ENCODE data around the gene B4GALNT3. TPM values are rescaled to one million over a fixed set of nuclear protein-coding genes. Genes with fewer than 3 reads are reported as not detected.

The B4GALNT3 gene
- total RNA-seq, 2 experiments from 2014 or later, result 3.4 to 5.4 TPM

DNA sequence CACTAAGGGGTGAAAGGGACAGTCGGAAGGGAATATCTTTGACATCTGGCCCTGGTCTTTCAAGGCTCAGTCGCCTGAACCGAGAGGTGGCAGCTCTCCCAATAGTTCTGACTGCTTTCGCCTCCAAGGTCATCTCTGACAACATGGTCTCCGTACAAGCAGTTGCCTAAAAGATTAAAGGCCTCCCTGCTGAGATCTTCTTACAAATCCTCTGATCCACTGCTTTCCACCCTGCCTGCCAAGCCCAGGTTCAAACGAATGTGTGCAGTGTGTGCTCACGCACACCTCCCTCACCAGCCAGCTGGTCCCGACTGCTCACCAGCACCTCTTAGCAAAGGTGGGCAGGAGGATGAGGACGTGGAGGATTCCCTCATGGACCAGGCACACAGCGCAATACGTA lies 10.4 kb downstream of the B4GALNT3 start:
- Histone ChIP-seq H3K27ac (ENCODE audit: low read depth, low read length, poor library complexity, severe bottlenecking) (no peak overlapping the region), H3K9me2 (ENCODE audit: insufficient read depth, low read length) (no peaks in the 10 kb centered on the region), H4K20me1 (ENCODE audit: insufficient read depth, low read length) (no peaks in the 10 kb centered on the region), H3K36me3 (ENCODE audit: insufficient read depth, low read length) (no peaks in the 10 kb centered on the region), H2AFZ (ENCODE audit: low read length) (no peak overlapping the region), H3K4me2 (ENCODE audit: low read length) (no peak overlapping the region), H3K4me1 (ENCODE audit: insufficient read depth, low read length, poor library complexity, severe bottlenecking) (peaks cover under 1% of the 10 kb centered on the region), H3K9me3 (ENCODE audit: low read length) (no peaks in the 10 kb centered on the region), H3K79me2 (ENCODE audit: insufficient read depth, low read depth, low read length) (no peaks in the 10 kb centered on the region), H3K4me3 (ENCODE audit: low read depth, low read length, poor library complexity, severe bottlenecking) (no peak overlapping the region)
- no peak for DNase-seq (ENCODE audit: low spot score)
- POLR2A ChIA-PET, result no interaction called here
- intact Hi-C loops (cut with micrococcal nuclease; ENCODE audit: unreplicated experiment), result no loop called here
- CTCF ChIA-PET (ENCODE audit: unreplicated experiment), result no interaction called here
- TF ChIP-seq EZH2phosphoT487 (IDR thresholded peaks at IDR 0.05; ENCODE audit: borderline replicate concordance, low read depth, low read length), result no peak
- no peak for TF ChIP-seq CTCF (conservative IDR thresholded peaks at IDR 0.05; ENCODE audit: low read length)
- BruUV-seq (replicated peaks), result no TSS peak

DNA sequence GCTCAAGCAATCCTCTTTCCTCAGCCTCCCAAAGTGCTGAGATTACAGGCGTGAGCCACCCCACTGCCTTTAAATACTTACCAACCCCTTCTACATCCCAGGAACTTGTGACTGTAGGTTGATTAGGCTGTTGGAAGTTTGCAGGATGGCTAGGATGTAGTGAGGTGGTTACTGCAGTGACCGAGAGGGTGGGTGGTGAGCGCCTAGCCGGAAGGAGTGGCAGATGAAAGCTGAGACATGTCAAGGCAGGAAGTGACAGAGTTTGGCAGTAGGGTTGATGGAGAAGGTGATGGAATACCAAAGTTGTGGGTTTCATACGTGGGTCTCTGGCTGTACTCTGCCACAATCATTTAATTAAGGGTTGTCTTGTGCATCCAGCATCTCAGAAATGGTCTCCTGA lies 13.5 kb downstream of the B4GALNT3 start:
- H3K9me3 ChIP-seq (ENCODE audit: low read length), result no peaks in the 10 kb centered on the region
- no peak overlapping the region for H3K27ac ChIP-seq (ENCODE audit: low read depth, low read length, poor library complexity, severe bottlenecking)
- H2AFZ ChIP-seq (ENCODE audit: low read length), result no peak overlapping the region
- no peak for DNase-seq (ENCODE audit: low spot score)
- H4K20me1 ChIP-seq (ENCODE audit: insufficient read depth, low read length), result no peaks in the 10 kb centered on the region
- intact Hi-C loops (cut with micrococcal nuclease; ENCODE audit: unreplicated experiment), result no loop called here
- no peaks in the 10 kb centered on the region for H3K36me3 ChIP-seq (ENCODE audit: insufficient read depth, low read length)
- no peak overlapping the region for H3K4me2 ChIP-seq (ENCODE audit: low read length)
- CTCF ChIA-PET (ENCODE audit: unreplicated experiment), result no interaction called here
- no peak for TF ChIP-seq EZH2phosphoT487 (IDR thresholded peaks at IDR 0.05; ENCODE audit: borderline replicate concordance, low read depth, low read length)
- no peak for TF ChIP-seq CTCF (conservative IDR thresholded peaks at IDR 0.05; ENCODE audit: low read length)
- no peaks in the 10 kb centered on the region for H3K79me2 ChIP-seq (ENCODE audit: insufficient read depth, low read depth, low read length)
- BruUV-seq (replicated peaks), result no TSS peak
- POLR2A ChIA-PET, result no interaction called here
- no peak overlapping the region for H3K4me3 ChIP-seq (ENCODE audit: low read depth, low read length, poor library complexity, severe bottlenecking)
- peaks cover 3% of the 10 kb centered on the region for H3K4me1 ChIP-seq (ENCODE audit: insufficient read depth, low read length, poor library complexity, severe bottlenecking)
- H3K9me2 ChIP-seq (ENCODE audit: insufficient read depth, low read length), result no peaks in the 10 kb centered on the region

DNA sequence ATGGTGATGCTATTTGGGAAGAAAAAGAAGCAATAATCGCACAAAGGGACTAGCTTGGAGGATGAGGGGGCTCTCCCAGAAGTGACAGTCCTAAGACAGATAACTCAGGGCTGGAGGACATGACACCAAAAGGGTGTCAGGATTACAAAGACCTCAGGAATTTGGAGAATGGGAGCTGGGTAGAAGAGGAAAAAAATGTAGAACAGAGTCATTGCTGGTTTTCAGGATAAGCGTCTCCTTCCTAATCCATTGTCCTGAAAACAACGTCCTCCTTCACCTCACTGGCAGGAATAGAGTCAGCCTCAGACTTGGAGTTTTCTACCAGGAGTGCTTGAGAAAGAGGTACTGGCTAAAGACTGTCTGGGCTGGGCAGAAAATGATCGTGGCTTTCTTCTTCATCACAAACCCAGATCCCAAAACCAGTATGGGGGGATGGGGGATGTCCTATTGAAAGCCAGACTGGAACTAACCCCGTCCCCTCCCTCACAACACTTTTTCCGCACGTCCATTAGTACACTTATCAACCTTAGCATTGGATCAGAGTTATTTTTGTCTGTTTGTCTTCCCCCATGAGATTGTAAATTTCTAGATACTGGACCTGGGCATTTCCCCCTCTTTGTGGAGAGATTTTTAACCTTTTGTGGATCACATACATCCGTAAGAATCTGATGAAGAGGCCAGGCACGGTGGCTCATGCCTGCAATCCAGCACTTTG lies 14.3 kb downstream of the B4GALNT3 start:
- H3K36me3 ChIP-seq (ENCODE audit: insufficient read depth, low read length), result no peaks in the 10 kb centered on the region
- no peak overlapping the region for H3K4me2 ChIP-seq (ENCODE audit: low read length)
- H2AFZ ChIP-seq (ENCODE audit: low read length), result no peak overlapping the region
- CTCF ChIA-PET (ENCODE audit: unreplicated experiment), result no interaction called here
- intact Hi-C loops (cut with micrococcal nuclease; ENCODE audit: unreplicated experiment), result no loop called here
- POLR2A ChIA-PET, result no interaction called here
- no peaks in the 10 kb centered on the region for H4K20me1 ChIP-seq (ENCODE audit: insufficient read depth, low read length)
- no peak overlapping the region for H3K4me3 ChIP-seq (ENCODE audit: low read depth, low read length, poor library complexity, severe bottlenecking)
- TF ChIP-seq EZH2phosphoT487 (IDR thresholded peaks at IDR 0.05; ENCODE audit: borderline replicate concordance, low read depth, low read length) (no peak), CTCF (conservative IDR thresholded peaks at IDR 0.05; ENCODE audit: low read length) (no peak)
- peaks cover 3% of the 10 kb centered on the region for H3K4me1 ChIP-seq (ENCODE audit: insufficient read depth, low read length, poor library complexity, severe bottlenecking)
- no TSS peak for BruUV-seq (replicated peaks)
- H3K27ac ChIP-seq (ENCODE audit: low read depth, low read length, poor library complexity, severe bottlenecking), result no peak overlapping the region
- H3K9me2 ChIP-seq (ENCODE audit: insufficient read depth, low read length), result no peaks in the 10 kb centered on the region
- no peaks in the 10 kb centered on the region for H3K79me2 ChIP-seq (ENCODE audit: insufficient read depth, low read depth, low read length)
- DNase-seq (ENCODE audit: low spot score), result no peak
- H3K9me3 ChIP-seq (ENCODE audit: low read length), result no peaks in the 10 kb centered on the region

Data from OCI-LY7 (cell line).